Thyroid gland (tissue), 4 donors: ENCODE data around the gene SMS.

Source experiments
- POLR2A ChIP-seq, 2 donors: fragments of 450-650 bp; IDR thresholded peaks; one replicate each; pipeline ENCODE4 v1.6.1; 2017; ENCODE audit warnings: antibody characterized with exemption in 2 of 2, mild to moderate bottlenecking in 2 of 2, moderate library complexity in 1 of 2
- TF ChIP-seq, protein P1 (sequence below), 6 experiments: fragments of 200-600 bp in 3 of 6; fragments of 450-650 bp in 3 of 6; sonication (generic) in 3 of 6; IDR thresholded peaks; one replicate each; pipeline ENCODE4 v1.5.1; 2016 to 2019; ENCODE audit warnings: antibody characterized with exemption in 6 of 6, mild to moderate bottlenecking in 2 of 6, inconsistent platforms in 1 of 6, moderate library complexity in 1 of 6

DNA sequence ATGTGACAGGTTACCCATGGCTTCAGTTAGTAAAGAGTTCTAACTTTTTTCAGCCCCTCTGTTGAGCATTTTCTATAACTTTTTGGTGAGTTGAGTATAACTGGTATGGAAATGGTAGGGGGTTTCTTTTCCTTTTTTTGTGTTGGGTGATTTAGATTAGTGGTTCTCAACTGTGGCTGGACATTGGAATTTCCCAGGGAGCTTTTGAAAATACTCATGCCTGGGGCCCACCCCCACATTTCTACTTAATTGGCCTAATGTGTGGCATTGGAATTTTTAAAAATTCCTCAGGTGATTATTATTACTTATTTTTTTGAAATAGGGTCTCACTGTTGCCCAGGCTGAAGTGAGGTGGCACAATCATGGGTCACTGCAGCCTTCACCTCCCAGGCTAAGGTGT lies 21.9 kb downstream of the SMS start:
- TF ChIP-seq POLR2A (IDR thresholded peaks at IDR 0.05) = no peak
- TF ChIP-seq, protein P1, sequence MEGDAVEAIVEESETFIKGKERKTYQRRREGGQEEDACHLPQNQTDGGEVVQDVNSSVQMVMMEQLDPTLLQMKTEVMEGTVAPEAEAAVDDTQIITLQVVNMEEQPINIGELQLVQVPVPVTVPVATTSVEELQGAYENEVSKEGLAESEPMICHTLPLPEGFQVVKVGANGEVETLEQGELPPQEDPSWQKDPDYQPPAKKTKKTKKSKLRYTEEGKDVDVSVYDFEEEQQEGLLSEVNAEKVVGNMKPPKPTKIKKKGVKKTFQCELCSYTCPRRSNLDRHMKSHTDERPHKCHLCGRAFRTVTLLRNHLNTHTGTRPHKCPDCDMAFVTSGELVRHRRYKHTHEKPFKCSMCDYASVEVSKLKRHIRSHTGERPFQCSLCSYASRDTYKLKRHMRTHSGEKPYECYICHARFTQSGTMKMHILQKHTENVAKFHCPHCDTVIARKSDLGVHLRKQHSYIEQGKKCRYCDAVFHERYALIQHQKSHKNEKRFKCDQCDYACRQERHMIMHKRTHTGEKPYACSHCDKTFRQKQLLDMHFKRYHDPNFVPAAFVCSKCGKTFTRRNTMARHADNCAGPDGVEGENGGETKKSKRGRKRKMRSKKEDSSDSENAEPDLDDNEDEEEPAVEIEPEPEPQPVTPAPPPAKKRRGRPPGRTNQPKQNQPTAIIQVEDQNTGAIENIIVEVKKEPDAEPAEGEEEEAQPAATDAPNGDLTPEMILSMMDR (IDR thresholded peaks at IDR 0.05) = no peak
